Hypothalamus (tissue), 51 donors: ENCODE data around the gene SEC11A.
"Not testable (repeated sequence)": the region's sequence is repeated elsewhere in the genome, so short reads cannot be mapped to it uniquely, and the experiment has no call there.

Experiments used
- DNase-seq, 51 donors: peaks; one replicate each; lab custom pipeline; 2025; lab: John Stamatoyannopoulos, UW

Gene SEC11A

GRCh38 chr15:84645997-84646396 is 69.9 kb downstream of the SEC11A start:
- DNase-seq = no peak

GRCh38 chr15:84645496-84645895 is 70.4 kb downstream of the SEC11A start:
- peak in 1 of 51 donors; percentile 24 for DNase-seq

- no peak for DNase-seq
Measured at GRCh38 chr15:84643838-84644237, 72.1 kb downstream of the SEC11A start.

- DNase-seq = not testable (repeated sequence)
Measured at GRCh38 chr15:84642640-84643039, 73.3 kb downstream of the SEC11A start.

- DNase-seq = not testable (repeated sequence)
Measured at GRCh38 chr15:84641871-84642270, 74.1 kb downstream of the SEC11A start.

- DNase-seq = peak in 5 of 51 donors; percentile 14 to 44 (median 26)
Measured at GRCh38 chr15:84638103-84638502, 77.8 kb downstream of the SEC11A start.

- peak in 1 of 51 donors; percentile 74 for DNase-seq
Measured at GRCh38 chr15:84634228-84634837, 81.6 kb downstream of the SEC11A start.

- DNase-seq = peak in 45 of 51 donors; percentile 14 to 86 (median 63)
Measured at GRCh38 chr15:84633311-84634227, 82.4 kb downstream of the SEC11A start.

GRCh38 chr15:84631706-84632272 is 84.2 kb downstream of the SEC11A start:
- DNase-seq = no peak

GRCh38 chr15:84629033-84629432 is 86.9 kb downstream of the SEC11A start:
- no peak for DNase-seq

GRCh38 chr15:84625123-84625522 is 90.8 kb downstream of the SEC11A start:
- DNase-seq = no peak

GRCh38 chr15:84624359-84624758 is 91.6 kb downstream of the SEC11A start:
- no peak for DNase-seq

- no peak for DNase-seq
Measured at GRCh38 chr15:84621358-84621979, 94.5 kb downstream of the SEC11A start.

GRCh38 chr15:84620626-84621025 is 95.3 kb downstream of the SEC11A start:
- DNase-seq = no peak
